Measurements from ENCODE around the gene DTNB. TPM values are rescaled to one million over a fixed set of nuclear protein-coding genes. Genes with fewer than 3 reads are reported as not detected.
A peak's percentile ranks its signal among the peaks of the same experiment; 100 is the strongest.

DTNB gene
- total and polyA plus RNA-seq, 10 of the 15 experiments (the other 5 are each of a cell fraction or from before 2014, with no cell fraction given), result 4.5 to 30.6 (median 11.9) TPM

- TF ChIP-seq ZBTB40 (IDR thresholded peaks at IDR 0.05; ENCODE audit: borderline replicate concordance) (peak; percentile 30; the same call in 1 of the 2 replicates), RFX5 (IDR thresholded peaks at IDR 0.05; ENCODE audit: low read depth, low read length) (no peak), ZNF384 (IDR thresholded peaks at IDR 0.05; ENCODE audit: borderline replicate concordance, low read depth, low read length) (0 out of 2 replicates have a peak, but pooled peaks have one; percentile 23), ZNF24 (IDR thresholded peaks at IDR 0.05) (peak; percentile 72), STAT1 (conservative IDR thresholded peaks at IDR 0.05) (0 out of 2 replicates have a peak, but pooled peaks have one; percentile 33), POU2F2 (IDR thresholded peaks at IDR 0.05; ENCODE audit: borderline replicate concordance, low read depth, low read length) (0 out of 3 replicates have a peak, but pooled peaks have one; percentile 28), ZNF274 (IDR thresholded peaks at IDR 0.05; ENCODE audit: insufficient read depth, insufficient read length) (no peak), EZH2 (IDR thresholded peaks at IDR 0.05; ENCODE audit: borderline replicate concordance, control insufficient read depth, low read depth, low read length) (no peak), PML (IDR thresholded peaks at IDR 0.05; ENCODE audit: low read length) (no peak), ZSCAN29 (IDR thresholded peaks at IDR 0.05) (no peak), SMARCA5 (IDR thresholded peaks at IDR 0.05) (peak; percentile 96), BRCA1 (IDR thresholded peaks at IDR 0.05; ENCODE audit: low read depth, low read length) (no peak), RCOR1 (conservative IDR thresholded peaks at IDR 0.05; ENCODE audit: low read depth, low read length) (no peak), EED (IDR thresholded peaks at IDR 0.05; ENCODE audit: low read depth) (0 out of 2 replicates have a peak, but pooled peaks have one; percentile 31), MXI1 (IDR thresholded peaks at IDR 0.05; ENCODE audit: low read depth, low read length) (peak; percentile 81), NFIC (IDR thresholded peaks at IDR 0.05; ENCODE audit: low read depth, low read length) (no peak), MTA3 (IDR thresholded peaks at IDR 0.05; ENCODE audit: borderline replicate concordance, low read length) (no peak), IRF5 (IDR thresholded peaks at IDR 0.05; ENCODE audit: borderline replicate concordance) (no peak), SUZ12 (IDR thresholded peaks at IDR 0.05; ENCODE audit: unreplicated experiment) (no peak), JUNB (IDR thresholded peaks at IDR 0.05) (no peak), TARDBP (IDR thresholded peaks at IDR 0.05; ENCODE audit: borderline replicate concordance) (0 out of 2 replicates have a peak, but pooled peaks have one; percentile 29), LARP7 (IDR thresholded peaks at IDR 0.05) (peak; percentile 94), RELA (IDR thresholded peaks at IDR 0.05; ENCODE audit: borderline replicate concordance, partially characterized antibody) (no peak), GATAD2B (conservative IDR thresholded peaks at IDR 0.05; ENCODE audit: low read depth) (peak; percentile 96), ASH2L (IDR thresholded peaks at IDR 0.05; ENCODE audit: borderline replicate concordance, low read depth) (no peak)
- TF ChIP-seq, protein P1, sequence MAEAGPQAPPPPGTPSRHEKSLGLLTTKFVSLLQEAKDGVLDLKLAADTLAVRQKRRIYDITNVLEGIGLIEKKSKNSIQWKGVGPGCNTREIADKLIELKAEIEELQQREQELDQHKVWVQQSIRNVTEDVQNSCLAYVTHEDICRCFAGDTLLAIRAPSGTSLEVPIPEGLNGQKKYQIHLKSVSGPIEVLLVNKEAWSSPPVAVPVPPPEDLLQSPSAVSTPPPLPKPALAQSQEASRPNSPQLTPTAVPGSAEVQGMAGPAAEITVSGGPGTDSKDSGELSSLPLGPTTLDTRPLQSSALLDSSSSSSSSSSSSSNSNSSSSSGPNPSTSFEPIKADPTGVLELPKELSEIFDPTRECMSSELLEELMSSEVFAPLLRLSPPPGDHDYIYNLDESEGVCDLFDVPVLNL (IDR thresholded peaks at IDR 0.05; ENCODE audit: low read depth, low read length), result peak; percentile 44; the same call in 1 of the 2 replicates
These were observed 330.8 kb downstream of the DTNB start (continued) for GRCh38 chr2:25342372-25343186.

All from GM12878 (cell line).